HEK293T (cell line): ENCODE data around the gene TRPM3.

Source experiments
- ELF4 ChIP-seq: fragments of 450-650 bp; IDR thresholded peaks from 2 replicates; pipeline ENCODE4 v1.6.1; 2017; ENCODE audit warnings: antibody characterized with exemption
- FOXK2 ChIP-seq: fragments of 450-650 bp; IDR thresholded peaks from 2 replicates; pipeline ENCODE4 v1.6.1; 2016; ENCODE audit warnings: mild to moderate bottlenecking
- SP1 ChIP-seq: fragments of 450-650 bp; IDR thresholded peaks from 2 replicates; pipeline ENCODE4 v1.6.1; 2017
- SUZ12 ChIP-seq: fragments of 450-650 bp; IDR thresholded peaks from 2 replicates; pipeline ENCODE4 v1.6.1; 2016; ENCODE audit warnings: mild to moderate bottlenecking

DNA sequence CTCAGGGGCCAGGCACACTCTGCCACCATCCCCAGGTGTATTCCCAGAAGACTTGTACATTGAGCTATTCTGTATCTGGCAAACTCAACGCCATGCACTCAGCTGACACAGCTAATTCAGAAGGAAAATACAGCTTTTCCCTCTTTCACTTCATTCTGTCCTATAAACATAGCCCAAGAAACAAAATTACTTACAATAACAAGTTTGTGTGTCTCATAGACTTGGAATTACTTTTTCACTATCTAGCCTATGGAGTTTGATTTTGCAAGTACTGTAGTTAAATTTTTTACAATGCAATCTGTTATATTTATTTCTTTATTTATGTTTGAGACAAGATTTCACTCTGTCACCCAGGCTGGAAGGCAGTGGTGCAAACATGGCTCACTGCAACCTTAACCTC, 581.9 kb downstream of the TRPM3 start:
- TF ChIP-seq FOXK2 (no peak), SP1 (no peak), SUZ12 (no peak), ELF4 (no peak)
